ENCODE measurements around the gene ZNF420.
"Not testable (repeated sequence)": the region's sequence is repeated elsewhere in the genome, so short reads cannot be mapped to it uniquely, and the experiment has no call there.

ZNF420 gene

GRCh38 chr19:37077934-37078716, at the start of gene ZNF420:
TSS of gene ZNF420 (plus strand) at chr19:37078433. CDS start at chr19:37089119, 10,686 bp downstream.
- peak; percentile 93 to 94 for DNase-seq

- DNase-seq = no peak
Observed at GRCh38 chr19:37045140-37045539, 33.1 kb upstream of the ZNF420 start.

- DNase-seq = no peak
Observed at GRCh38 chr19:37055330-37055729, 22.9 kb upstream of the ZNF420 start.

GRCh38 chr19:37056776-37057175, 21.5 kb upstream of the ZNF420 start:
- DNase-seq = no peak

GRCh38 chr19:37059142-37059541, 19.1 kb upstream of the ZNF420 start:
- DNase-seq = no peak

- not testable (repeated sequence) for DNase-seq
Observed at GRCh38 chr19:37064886-37065285, 13.3 kb upstream of the ZNF420 start.

GRCh38 chr19:37074111-37074510, 4.1 kb upstream of the ZNF420 start:
- no peak for DNase-seq

GRCh38 chr19:37074819-37075362, 3.3 kb upstream of the ZNF420 start:
- no peak for DNase-seq

GRCh38 chr19:37076524-37076923, 1.7 kb upstream of the ZNF420 start:
- not testable (repeated sequence) for DNase-seq

GRCh38 chr19:37077501-37077933, 716 bp upstream of the ZNF420 start:
- no peak for DNase-seq

GRCh38 chr19:37078717-37079032, 442 bp downstream of the ZNF420 start:
- DNase-seq = no peak

GRCh38 chr19:37079238-37079637, 1.0 kb downstream of the ZNF420 start:
- no peak for DNase-seq

- no peak for DNase-seq
Observed at GRCh38 chr19:37082307-37082706, 4.1 kb downstream of the ZNF420 start.

- DNase-seq = no peak
Observed at GRCh38 chr19:37087110-37087509, 8.9 kb downstream of the ZNF420 start.

- no peak for DNase-seq
Observed at GRCh38 chr19:37095859-37096258, 17.6 kb downstream of the ZNF420 start.

- no peak for DNase-seq
Observed at GRCh38 chr19:37098570-37098969, 20.3 kb downstream of the ZNF420 start.

GRCh38 chr19:37104135-37104534, 25.9 kb downstream of the ZNF420 start:
- not testable (repeated sequence) for DNase-seq

GRCh38 chr19:37111753-37112152, 33.5 kb downstream of the ZNF420 start:
- peak in 1 of 2 donors; percentile 5 for DNase-seq

GRCh38 chr19:37114001-37114400, 35.8 kb downstream of the ZNF420 start:
- peak in 1 of 2 donors; percentile 0 for DNase-seq

GRCh38 chr19:37122093-37122492, 43.9 kb downstream of the ZNF420 start:
- DNase-seq = not testable (repeated sequence)

GRCh38 chr19:37127999-37128820, 50.0 kb downstream of the ZNF420 start:
- no peak for DNase-seq

GRCh38 chr19:37128821-37129177, 50.6 kb downstream of the ZNF420 start:
- no peak for DNase-seq

GRCh38 chr19:37136111-37136510, 57.9 kb downstream of the ZNF420 start:
- DNase-seq = no peak

GRCh38 chr19:37148214-37148613, 70.0 kb downstream of the ZNF420 start:
- DNase-seq = no peak

Measured in CD4-positive, alpha-beta T cell treated with Interleukin-1 beta for 1 hour (primary cell).